ENCODE data around the gene IRF8.
"Not testable (repeated sequence)": the region's sequence is repeated elsewhere in the genome, so short reads cannot be mapped to it uniquely, and the experiment has no call there.

The IRF8 gene

DNA sequence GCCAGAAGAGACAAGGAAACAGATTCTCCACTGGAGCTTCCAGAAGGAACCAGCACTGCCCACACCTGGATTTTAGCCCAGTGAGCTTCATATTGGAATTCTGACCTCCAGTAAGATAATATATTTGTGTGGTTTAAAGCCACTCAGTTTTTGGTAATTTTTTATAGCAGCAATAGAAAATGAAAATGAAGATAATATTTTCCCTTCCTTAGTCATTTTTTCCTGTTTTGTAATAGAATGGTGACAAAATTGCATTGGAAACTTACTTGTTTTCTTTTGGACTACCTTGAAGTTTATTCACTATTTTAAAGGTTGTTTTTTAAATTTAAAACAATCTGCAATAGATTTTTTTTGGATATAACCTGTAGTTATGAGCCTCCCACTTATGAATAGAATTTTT, 29.8 kb upstream of the IRF8 start:
- no peak for DNase-seq

DNA sequence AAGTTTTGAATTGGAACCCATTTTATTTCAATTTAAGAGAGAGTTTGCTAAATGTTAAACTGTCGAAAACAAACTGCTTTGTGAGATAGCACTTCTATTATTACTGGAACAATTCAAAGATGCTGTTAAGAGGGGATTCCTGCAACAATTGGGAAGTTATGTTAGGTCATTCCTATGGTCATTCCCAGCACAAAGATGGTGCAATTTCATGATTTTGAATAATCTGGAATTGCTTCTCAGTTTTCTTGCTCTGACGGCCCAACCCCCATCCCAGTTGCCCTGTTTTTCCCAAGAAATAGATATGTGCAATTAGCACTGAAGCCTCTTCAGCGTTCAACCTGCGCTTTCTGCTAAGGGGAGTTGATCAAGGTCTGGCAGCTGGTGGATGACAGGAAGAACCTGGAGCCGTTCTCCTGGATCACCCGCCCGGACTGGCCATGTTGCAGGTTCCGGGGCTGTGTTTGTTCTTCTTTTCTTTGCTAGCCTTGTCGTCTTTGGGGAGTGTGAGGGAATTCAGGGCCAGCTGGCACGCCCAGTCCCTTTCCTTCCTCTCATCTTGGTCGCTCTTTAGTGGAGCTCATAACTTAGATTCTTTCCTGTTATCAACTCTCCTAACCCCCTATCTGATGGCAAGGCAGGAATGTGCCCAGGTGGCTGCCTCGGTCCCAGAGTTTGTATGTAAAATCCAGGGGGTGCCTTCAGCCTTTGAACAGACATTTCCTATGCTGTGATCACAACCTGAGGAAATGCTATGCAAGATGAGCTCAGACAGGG, 29.0 kb upstream of the IRF8 start:
- DNase-seq = no peak

DNA sequence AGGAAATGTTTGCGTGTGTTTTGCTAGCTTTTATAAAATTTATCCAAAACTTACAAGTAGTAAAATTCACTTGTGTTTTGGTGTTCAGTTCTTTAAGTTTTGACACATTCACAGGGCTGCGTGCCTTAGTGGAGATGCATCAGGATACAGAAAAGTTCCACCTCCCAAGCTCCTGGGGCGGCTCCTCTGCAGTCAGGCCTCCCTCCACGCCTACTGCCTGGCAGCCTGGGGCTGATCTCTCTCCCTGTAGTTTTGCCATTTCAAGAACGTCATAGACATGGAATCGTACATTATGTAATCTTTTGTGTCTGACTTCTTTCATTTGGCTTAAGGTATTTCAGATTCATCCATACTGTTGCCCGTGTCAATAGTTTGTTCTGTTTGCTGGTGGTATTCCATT, 27.2 kb upstream of the IRF8 start:
- DNase-seq = no peak

DNA sequence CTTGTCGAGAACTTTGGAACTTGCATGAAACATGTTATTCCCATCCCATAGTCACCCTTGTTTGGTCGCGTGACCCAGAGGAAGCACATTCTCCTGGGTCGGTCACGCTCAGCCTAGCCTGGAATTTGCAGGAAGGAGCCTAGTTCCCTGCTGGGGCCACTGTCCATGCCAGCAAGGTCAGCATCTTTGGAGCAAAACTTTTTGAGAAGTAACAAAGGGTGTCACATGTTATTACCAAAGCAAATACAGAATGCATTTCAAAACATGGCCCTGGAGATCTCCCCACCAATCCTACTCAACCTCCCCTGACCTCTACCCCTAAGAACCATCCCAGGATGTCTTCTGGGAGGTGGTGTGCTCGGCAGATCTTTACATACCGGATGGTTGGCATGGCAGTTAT, 26.2 kb upstream of the IRF8 start:
- DNase-seq = no peak

DNA sequence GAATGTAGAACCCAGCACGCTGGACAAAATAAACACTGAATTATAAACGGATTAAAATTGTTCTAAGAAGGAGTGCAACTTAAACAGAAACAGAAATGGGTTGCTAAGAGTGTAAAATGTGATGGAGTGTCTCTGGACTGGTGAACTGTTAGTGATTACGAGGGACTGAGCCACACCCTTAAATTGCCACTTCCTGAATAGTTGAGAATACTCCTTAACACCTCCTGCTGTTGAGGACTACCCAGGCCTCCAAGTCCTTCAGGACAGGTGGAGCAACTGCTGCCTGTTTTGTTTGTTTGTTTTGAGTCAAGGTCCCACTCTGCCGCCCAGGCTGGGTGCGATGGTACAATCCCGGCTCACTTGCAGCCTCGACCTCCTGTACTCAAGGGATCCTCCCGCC, 25.8 kb upstream of the IRF8 start:
- DNase-seq = no peak

DNA sequence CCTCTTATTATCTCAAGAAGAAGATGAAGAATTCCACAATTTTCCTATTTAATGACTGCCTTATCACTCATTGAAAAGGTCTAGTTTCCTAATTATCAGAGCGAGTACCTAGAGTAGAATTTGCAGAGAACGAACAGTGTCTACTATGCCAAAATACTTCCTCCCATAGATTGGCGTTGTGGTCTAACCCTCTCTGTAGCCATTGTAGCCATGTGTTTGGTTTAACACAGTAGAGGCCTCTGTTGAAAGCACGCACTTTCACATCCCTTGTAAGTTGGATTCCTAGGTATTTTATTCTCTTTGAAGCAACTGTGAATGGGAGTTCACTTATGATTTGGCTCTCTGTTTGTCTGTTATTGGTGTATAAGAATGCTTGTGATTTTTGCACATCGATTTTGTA, 24.9 kb upstream of the IRF8 start:
- DNase-seq = not testable (repeated sequence)

DNA sequence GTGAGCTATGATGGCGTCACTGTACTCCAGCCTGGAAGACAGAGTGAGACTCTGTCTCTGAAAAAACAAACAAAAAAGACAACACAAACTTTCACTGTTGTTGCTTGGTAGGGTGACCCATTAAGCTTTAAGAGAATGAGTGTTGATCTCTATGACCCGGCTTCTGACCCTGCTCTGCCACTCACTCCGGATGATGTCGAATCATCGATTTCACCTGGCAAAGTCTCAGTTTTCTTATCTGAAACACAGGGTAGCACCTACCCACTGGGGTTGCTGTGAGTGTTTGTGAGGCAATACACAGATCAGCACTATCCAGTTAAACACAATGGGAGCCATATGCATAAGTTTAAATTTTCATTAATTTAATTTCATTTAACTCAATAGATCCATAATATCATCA, 20.6 kb upstream of the IRF8 start:
- no peak for DNase-seq

DNA sequence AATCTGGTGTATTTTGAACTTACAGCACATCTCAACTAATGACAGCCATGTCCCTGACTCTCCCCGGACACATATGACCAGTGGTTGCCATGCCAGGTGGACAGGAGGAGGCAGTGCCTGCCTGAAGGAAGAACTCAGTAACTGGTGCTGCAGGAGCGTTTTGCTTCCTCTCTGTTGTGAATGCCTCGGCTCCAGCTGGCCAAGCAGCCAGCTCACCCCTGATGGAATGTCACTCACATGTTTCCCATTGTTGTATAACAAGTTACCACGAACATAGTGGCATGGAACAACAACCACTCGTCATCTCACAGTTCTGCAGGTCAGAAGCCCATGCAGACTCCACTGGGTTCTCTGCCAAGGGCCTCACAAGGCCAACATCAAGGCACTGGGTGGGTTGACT, 20.1 kb upstream of the IRF8 start:
- no peak for DNase-seq

DNA sequence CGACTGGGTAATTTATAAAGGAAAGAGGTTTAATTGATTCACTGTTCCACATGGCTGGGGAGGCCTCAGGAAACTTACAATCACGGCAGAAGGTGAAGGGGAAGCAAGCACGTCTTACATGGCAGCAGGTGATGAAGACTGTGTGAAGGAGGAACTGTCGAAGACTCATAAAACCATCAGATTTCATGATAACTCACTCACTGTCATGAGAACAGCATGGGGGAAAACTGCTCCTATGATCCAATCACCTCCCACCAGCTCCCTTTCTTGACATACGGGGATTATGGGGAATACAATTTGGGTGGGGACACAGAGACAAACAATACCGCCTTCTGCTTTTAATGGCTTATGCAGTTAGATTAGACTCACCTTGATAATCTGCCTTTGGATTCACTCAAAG, 19.4 kb upstream of the IRF8 start:
- DNase-seq = no peak

DNA sequence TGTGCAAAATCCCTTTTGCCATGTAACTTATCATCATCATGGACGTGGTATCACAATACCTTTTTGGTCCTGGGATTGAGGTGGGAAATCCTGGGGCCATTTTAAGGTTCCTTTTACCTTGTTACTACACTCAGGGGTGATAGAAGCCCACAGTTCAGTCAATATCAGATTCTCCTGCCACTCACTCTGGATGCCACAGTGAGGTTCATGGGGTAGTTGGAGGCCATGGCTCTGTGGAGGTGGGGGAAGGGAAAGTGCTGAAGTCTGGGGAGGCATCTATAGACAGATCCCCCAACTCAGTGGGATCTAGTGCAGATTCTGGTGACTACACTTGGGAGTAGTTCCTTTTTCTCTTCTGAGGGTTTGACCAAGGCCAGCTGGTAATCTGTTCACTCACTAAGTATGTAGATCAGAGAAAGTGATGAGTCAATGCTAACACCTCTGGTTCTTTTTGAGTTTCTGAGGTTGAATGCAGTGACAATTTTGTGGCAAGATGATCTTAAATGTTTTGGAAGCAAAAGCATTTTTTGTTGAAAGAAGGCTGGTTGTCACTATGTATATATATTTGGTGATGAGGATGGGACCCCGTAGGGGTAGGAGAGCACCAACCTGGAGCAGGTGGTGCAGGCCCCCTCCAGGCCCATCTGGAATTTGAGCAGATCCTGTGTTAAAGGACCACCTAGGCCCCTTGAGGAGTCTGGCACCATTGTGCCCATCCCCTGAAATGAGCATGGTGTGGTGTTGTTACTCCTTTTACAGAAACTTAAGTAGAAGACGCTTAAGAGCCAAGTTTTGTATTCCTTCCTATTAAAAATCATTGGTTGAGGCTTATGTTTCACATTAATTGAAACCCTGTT, 18.8 kb upstream of the IRF8 start:
- no peak for DNase-seq

DNA sequence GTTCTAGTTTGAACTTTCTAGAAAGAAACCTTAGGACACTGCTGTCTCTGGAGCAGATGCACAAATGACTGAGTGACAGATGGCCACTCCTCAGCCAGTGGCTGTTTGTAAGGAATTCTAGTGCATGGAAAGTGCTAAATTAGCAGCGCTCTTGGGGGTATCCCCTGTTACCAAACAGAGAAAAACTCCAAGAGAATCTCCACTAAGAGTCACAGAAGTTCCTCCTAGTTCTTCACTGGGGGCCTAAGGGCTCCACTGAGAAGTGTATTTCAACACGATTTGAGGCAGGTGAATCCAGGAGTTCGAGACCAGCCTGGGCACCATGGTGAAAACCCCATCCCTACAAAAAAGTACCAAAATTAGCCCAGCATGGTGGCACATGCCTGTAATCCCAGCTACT, 18.1 kb upstream of the IRF8 start:
- DNase-seq = no peak

DNA sequence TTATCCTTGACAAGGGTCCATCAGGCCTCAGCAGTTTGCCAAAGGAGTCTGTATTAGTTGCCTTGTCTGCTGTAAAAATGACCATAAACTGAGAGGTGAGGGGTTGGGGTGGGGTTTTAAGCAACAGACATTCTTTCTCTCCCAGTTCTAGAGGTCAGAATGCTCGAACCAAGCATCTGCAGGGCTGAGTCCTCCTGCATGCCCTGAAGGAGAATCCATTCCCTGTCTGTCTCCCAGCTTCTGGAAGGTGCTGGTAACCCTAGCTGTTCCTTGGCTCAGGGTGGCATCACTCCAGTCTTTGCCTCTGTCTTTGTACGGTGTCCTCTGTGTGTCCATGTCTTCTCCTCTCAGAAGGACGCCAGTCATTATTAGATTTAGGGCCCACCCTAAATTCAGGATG, 17.5 kb upstream of the IRF8 start:
- DNase-seq = no peak

DNA sequence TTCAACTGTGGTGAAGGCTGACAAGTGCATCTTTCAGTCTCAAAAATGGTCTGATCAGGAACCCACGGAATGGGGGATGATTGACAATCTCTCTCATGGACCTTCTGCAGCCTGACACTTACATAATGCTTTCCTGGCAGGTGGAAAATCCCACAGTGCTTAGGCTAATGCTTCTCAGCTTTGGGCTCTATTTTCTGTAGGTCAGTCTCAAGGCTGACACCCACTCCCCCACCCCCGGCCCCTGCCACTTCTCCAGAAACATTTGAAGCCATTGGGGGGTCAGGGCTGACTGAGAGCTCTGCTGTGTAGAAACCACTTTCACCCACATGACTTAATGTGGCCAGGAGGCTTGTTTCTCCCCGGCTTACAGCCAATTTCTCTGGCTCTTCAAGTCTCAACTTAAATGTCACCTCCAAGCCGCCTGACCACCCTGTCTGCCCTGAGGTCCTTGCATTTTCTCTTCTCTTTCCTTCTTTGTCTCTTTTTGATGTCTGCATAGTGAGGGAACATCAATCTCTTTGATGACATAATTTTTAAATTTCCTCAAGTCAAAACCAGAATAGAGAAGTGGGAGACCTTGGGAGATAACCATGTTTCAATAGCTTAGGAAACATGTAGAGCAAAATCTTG, 16.7 kb upstream of the IRF8 start:
- no peak for DNase-seq

DNA sequence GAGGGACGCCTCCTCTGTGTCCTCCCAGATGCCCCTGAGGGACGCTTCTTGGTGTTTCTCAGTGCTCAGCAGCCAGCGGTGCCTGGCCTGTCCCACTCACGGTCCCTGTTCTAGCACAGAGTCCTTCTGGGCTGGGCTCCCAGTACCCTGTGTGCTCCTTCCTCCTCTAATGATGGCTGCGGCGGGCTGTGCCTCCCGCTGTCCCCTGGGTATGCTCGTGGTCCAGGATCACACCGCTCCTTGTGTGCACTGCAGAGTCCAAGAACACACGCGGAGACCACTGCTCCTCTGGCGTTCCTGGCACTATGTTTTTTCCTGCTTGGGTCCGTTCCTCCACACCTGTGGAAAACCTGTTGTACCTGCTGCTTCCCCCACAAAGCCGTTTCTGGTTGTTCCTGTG, 15.1 kb upstream of the IRF8 start:
- DNase-seq = no peak

DNA sequence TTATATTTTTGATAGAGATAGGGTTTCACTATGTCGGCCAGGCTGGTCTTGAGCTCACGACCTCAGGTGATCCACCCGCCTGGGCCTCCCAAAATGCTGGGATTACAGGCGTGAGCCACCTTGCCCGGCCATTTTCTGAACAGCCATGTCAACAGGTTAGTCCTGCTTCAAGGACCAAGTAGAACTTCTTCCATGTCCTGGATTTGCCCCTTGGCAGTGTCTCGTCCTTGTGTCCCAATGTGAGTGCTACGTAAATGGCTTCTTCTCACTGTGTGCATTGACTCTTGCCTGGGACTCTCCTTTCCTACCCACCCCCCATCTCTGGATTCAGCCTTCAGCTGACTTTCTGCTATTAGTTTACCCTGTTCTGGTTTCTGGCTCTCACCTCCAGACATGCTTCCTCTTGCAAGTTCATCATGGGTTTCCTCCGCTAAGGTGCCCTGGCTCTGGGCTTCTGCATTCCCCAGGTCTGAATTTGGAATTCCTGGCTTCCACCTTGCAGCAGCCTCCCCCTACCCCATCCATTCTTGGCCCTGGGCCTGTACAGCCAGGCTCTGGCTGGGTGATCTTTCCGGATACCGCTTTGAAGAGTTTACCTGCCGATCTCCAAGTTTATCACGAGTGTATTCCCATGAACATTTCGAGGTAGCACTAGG, 14.0 kb upstream of the IRF8 start:
- no peak for DNase-seq

DNA sequence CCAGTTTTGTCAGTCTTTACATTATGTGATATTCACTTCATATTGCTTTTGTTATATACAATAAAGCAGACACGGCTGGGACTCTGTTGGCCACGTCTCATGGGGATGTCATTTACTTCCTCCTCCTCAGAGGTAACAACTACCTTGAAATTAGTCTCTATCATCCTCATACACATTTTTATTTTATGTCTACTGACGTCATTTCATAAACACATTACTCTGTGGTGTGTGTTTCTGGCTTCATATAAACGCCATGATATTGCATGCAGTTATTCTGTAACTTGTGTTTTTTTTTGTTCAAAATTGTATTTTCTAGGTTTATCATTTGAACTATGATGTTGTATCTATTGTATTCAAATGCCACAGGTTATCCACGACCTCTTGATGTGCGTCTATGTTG, 13.4 kb upstream of the IRF8 start:
- DNase-seq = no peak

DNA sequence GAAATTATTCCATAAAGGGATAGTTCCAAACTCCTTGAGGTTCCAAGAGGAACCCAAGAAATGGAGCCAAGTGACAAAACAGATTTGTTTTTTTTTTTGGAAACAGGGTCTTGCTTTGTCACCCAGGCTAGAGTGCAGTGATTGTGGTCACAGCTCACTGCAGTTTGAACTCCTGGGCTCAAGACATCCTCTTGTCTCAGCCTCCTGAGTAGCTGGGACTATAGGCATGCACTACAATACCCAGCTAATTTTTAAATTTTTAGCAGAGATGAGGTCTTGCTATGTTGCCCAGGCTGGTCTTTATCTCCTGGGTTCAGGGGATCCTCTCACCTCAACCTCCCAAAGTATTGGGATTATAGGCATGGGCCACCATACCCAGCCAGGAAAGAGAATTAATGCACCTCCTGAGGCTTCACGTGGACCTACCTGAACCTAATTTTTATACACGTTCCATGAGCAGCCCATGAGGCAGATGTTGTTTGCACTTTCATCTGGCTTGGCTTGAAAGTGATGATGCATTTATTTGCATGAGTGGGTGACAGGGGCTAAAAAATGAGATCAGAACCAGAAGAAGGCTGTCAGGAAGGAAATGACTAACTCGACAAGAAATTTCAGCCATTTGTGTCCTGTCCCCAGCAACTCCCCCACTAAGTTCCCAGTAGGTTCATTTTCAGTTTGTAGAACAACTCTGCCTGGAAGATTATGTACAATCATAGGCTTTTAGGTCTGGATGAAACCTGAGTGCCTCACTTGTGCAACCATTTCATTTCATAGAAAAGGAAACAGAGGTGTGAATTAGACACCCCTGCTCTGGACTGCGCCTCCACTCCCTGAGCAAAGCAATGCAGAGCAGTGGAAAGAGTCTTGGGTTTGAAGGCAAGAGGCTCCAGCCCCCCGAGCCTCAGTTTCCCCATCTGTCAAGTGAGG, 10.3 kb upstream of the IRF8 start:
- no peak for DNase-seq

DNA sequence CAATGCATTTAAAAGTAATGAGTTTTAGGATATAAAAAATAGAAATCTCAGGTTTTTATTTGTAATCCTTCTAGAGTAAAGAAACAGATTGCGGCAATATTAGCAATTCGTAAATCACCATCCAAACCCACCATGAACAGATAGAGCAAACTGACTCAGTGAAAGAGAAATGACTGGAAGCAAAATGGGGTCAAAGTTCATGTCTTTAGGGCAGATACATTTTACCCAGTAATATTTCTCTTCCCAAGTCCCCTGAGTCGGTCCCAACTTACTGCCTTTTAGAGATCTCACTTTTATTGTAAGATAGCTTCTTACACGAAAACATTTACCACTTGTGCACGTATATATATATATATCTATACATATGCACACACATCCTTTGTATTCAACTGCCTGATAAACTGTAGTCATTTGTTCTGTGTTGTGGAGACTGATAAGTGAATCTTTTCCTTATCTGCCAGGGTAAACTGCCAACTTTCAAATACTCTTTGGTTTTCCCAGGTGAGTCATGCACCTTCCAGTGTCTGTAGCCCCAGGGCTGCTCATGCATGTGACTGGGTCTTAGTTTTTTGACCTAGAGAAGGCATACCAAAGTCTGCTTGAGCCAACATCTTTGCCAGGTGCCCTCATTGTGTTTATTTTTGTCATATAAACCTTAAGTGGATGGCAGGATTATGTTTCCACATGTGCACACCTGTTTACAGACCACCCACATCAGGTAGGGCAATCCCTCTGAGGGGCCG, 7.8 kb upstream of the IRF8 start:
- DNase-seq = no peak

DNA sequence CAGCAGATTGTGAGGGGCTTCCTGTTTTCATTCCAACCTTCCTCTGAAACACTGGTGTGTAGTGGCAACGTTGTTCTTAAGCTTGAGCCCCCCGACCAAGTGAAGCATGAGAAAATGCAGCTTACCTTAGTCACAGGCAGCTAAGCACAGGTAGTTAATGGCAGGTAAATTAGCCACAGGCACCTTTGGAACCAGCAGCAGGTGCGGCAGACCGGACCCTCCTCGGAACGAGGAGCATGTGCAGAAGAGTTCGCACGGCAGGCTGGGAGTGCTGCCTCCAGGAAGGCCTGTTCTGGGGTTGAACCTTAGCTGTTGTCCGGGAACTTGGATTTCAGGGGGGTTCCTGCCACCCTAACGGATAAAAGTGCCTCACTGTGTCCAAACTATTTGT, 7.2 kb upstream of the IRF8 start:
- no peak for DNase-seq

DNA sequence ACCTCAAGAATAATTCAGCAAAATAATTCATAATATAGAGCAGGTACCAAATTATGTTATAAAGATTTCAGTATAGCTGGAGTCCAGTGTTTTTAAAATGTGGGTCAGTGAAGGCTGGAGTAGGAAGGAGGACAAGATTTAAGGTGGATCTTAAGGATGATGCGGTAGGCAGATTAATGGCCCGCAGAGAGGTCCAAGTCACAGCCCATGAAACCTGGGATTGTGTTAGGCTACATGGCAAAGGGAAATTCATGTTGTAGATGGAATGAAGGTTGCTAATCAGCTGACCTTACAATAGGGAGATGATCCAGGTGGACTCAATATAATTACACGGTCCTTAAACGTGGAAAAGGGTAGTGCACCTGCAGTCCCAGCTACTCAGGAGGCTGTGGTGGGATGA, 6.2 kb upstream of the IRF8 start:
- DNase-seq = no peak

DNA sequence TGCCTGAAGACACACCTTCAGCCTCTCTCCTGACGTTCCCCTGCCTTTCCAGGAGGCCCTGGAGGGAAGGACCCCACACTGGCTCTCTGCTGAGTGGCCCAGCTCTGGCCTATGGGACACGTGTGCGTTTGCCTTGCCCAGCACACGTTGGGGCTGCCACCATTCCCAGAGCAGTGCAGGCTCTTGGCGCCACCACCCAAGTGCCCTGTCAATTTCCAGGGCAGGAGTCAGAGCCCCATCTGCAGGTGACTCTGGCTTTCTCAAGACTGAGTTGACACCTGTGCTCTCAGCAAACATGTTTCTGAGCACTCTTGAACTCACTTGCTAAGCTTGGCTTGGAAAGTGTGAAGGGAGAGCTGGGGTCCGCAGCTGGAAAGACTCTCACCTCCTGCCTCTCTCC, 4.7 kb upstream of the IRF8 start:
- DNase-seq = no peak

DNA sequence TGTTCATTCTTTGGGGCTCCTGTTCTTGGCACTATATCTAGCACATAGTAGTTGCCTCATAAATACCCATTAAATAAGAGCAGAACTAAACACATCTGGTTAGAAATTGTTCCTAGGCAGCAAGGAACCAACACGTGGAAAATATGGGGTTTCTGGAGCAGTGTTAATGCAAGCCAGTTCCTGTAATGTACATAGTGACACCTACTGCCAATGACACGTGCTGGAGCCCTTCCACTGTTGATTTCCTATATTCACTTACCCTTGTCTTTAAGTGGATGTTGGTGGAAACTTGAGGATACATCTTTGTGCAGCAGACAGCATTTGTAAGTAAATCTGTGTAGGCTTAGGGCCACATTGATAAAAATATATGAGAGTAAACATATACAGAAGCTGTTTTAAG, 1.6 kb upstream of the IRF8 start:
- DNase-seq = no peak
